Measurements from ENCODE around the gene KCNQ2.

DNA sequence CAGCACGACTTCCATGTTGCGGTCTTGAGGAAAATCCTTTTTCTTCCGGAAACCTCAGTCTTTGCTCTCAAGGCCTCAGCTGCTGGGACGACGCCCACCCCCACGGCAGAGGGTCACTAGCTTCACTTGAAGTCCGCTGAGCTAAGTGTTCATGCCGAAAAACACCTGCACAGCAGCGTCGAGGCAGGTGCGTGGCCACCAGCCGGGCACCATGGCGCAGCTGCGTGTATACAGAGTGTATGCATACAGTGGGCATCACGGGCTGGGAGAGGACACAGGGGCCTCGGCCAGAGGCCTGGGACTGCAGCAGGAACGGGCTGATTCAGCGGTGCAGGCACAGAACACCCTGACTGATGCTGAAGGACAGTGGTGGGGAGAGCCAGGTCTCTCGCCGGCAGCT is 20.1 kb downstream of the KCNQ2 start:
- TF ChIP-seq, protein P1, sequence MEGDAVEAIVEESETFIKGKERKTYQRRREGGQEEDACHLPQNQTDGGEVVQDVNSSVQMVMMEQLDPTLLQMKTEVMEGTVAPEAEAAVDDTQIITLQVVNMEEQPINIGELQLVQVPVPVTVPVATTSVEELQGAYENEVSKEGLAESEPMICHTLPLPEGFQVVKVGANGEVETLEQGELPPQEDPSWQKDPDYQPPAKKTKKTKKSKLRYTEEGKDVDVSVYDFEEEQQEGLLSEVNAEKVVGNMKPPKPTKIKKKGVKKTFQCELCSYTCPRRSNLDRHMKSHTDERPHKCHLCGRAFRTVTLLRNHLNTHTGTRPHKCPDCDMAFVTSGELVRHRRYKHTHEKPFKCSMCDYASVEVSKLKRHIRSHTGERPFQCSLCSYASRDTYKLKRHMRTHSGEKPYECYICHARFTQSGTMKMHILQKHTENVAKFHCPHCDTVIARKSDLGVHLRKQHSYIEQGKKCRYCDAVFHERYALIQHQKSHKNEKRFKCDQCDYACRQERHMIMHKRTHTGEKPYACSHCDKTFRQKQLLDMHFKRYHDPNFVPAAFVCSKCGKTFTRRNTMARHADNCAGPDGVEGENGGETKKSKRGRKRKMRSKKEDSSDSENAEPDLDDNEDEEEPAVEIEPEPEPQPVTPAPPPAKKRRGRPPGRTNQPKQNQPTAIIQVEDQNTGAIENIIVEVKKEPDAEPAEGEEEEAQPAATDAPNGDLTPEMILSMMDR (IDR thresholded peaks at IDR 0.05): no peak
- TF ChIP-seq POLR2AphosphoS5 (IDR thresholded peaks at IDR 0.05): no peak

All from prostate gland (tissue), 2 donors.